BLaER1 treated with 17β-estradiol and CSF1 and Interleukin-3, amounts not matched to agents 10 nM and 100 nM (cell line): ENCODE measurements around the gene AAMDC.

Experiments
- H3K27ac ChIP-seq, 11 experiments: shearing (Covaris generic); formaldehyde crosslinking; 2 replicates each; pipeline ENCODE4 v1.8.1; 2022
- H3K27me3 ChIP-seq, 11 experiments: shearing (Covaris generic); formaldehyde crosslinking; 2 replicates each; pipeline ENCODE4 v1.8.1; 2022
- H3K36me3 ChIP-seq, 11 experiments: shearing (Covaris generic); formaldehyde crosslinking; 2 replicates each; pipeline ENCODE4 v1.8.1; 2022
- H3K4me1 ChIP-seq, 10 experiments: shearing (Covaris generic); formaldehyde crosslinking; 2 replicates each; pipeline ENCODE4 v1.8.1; 2022
- H3K4me2 ChIP-seq, 11 experiments: shearing (Covaris generic); formaldehyde crosslinking; 2 replicates each; pipeline ENCODE4 v1.8.1; 2022
- H3K4me3 ChIP-seq, 10 experiments: shearing (Covaris generic); formaldehyde crosslinking; 2 replicates each; pipeline ENCODE4 v1.8.1; 2022
- H3K9ac ChIP-seq, 11 experiments: shearing (Covaris generic); formaldehyde crosslinking; 2 replicates each; pipeline ENCODE4 v1.8.1; 2022
- H3K9me3 ChIP-seq, 11 experiments: shearing (Covaris generic); formaldehyde crosslinking; replicated peaks in 1 of 11; 2 replicates each; pipeline ENCODE4 v1.8.1; 2022
- H4K20me1 ChIP-seq, 11 experiments: shearing (Covaris generic); formaldehyde crosslinking; 2 replicates each; pipeline ENCODE4 v1.8.1; 2022
- Cebpa-rat ChIP-seq, 11 experiments: shearing (Covaris generic); IDR thresholded peaks; 2 replicates each; pipeline ENCODE4 v1.8.1; 2022

AAMDC gene

DNA sequence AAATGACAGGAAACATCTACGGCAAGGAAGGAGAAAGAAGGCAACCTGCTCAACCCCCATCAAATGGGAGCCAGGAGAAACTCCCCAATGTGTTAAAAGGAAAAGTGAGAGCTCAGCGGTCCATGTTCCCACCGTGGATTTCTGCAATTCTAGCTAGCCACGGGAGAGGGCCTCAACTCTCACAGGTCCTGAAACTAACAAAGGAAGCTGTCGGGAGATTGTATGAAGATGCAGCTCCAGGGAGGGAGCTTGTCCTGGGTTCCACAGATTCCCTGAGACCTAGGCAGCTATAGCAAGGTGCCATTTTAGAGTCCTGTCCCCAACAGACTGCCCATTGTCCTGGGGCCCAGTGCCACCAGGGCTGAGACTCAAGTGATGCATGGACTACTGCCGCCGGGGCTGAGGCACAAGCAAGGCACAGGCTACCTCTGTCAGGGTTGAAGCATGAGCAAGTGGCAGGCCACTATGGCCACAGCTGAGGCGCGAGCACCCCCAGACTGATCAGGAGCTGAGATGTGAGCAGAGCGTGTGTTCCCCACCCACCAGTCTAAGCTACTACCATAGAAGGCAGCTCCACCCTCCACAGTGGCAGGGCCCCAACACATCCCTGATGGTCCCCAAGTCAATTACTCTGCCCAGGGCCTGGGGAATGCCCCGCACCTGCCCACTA lies 31.7 kb upstream of the AAMDC start:
- H4K20me1 ChIP-seq = peaks cover 46 to 100% (median 81%) of the 10 kb centered on the region in 11 experiments
- H3K4me1 ChIP-seq = peaks cover 0 to 11% (median 0%) of the 10 kb centered on the region in 10 experiments; a peak in 2 of 20 replicates
- no peak overlapping the region for H3K27ac ChIP-seq
- peaks cover 30 to 54% (median 52%) of the 10 kb centered on the region in 11 experiments for H3K9me3 ChIP-seq
- peak overlapping the region in 1 of 11 experiments; percentile 10; a peak in 1 of 22 replicates for H3K4me2 ChIP-seq
- H3K9ac ChIP-seq = no peak overlapping the region
- no peaks in the 10 kb centered on the region for H3K27me3 ChIP-seq
- TF ChIP-seq Cebpa-rat (IDR thresholded peaks at IDR 0.05) = no peak
- H3K4me3 ChIP-seq = no peak overlapping the region
- peaks cover 40 to 72% (median 55%) of the 10 kb centered on the region in 11 experiments for H3K36me3 ChIP-seq

DNA sequence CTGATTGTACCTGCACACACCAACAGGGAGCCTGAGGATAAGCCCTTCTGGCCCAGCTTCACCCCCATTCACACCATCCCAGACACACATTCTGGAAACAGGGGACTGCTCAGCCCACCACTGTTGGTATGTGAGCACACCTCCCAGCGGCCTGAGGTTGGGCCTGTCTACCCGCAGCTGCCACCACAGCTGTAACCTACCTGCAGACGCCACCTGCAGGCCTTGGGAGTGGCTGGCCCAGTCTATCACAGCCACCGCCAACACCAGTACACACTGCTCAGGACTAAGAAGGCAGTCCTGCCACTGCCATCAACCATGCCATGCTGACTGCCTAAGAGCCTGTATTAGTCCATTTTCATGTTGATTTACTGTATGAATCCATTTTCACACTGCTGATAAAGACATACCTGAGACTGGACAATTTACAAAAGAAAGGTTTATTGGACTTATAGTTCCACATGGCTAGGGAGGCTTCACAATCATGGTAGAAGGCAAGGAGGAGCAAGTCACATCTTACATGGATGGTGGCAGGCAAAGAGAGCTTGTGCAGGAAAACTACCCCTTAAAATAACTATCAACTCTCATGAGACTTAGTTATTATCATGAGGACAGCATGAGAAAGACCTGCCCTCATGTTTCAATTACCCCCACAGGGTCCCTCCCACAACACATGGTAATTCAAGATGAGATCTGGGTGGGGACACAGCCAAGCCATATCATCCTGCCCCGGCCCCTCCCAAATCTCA lies 31.0 kb upstream of the AAMDC start:
- peaks cover 31 to 61% (median 57%) of the 10 kb centered on the region in 11 experiments for H3K9me3 ChIP-seq
- peaks cover 40 to 100% (median 81%) of the 10 kb centered on the region in 11 experiments for H4K20me1 ChIP-seq
- no peak for TF ChIP-seq Cebpa-rat (IDR thresholded peaks at IDR 0.05)
- H3K4me2 ChIP-seq = peak overlapping the region in 1 of 11 experiments; percentile 10; a peak in 1 of 22 replicates
- H3K27ac ChIP-seq = no peak overlapping the region
- H3K27me3 ChIP-seq = no peaks in the 10 kb centered on the region
- H3K9ac ChIP-seq = no peak overlapping the region
- no peak overlapping the region for H3K4me3 ChIP-seq
- H3K4me1 ChIP-seq = peaks cover 0 to 7% (median 0%) of the 10 kb centered on the region in 10 experiments; a peak in 1 of 20 replicates
- peaks cover 40 to 78% (median 62%) of the 10 kb centered on the region in 11 experiments for H3K36me3 ChIP-seq

DNA sequence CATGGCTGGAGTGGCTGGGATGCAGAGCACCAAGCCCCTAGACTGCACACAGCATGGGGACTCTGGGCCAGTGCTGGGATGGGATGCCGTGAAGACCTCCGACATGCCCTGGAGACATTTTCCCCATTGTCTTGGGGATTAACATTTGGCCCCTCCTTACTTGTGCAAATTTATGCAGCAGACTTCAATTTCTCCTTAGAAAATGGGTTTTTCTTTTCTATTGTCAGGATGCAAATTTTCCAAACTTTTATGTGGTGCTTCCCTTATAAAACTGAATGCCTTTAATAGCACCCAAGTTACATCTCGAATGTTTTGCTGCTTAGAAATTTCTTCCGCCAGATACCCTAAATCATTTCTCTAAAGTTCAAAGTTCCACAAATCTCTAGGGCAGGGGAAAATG lies 29.6 kb upstream of the AAMDC start:
- no peak overlapping the region for H3K4me3 ChIP-seq
- H3K27me3 ChIP-seq = no peaks in the 10 kb centered on the region
- H3K4me1 ChIP-seq = peaks cover 0 to 6% (median 0%) of the 10 kb centered on the region in 10 experiments; a peak in 1 of 20 replicates
- no peak for TF ChIP-seq Cebpa-rat (IDR thresholded peaks at IDR 0.05)
- no peak overlapping the region for H3K27ac ChIP-seq
- peaks cover 40 to 83% (median 63%) of the 10 kb centered on the region in 11 experiments for H3K36me3 ChIP-seq
- no peak overlapping the region for H3K4me2 ChIP-seq
- H4K20me1 ChIP-seq = peaks cover 32 to 100% (median 77%) of the 10 kb centered on the region in 11 experiments; a peak in 20 of 22 replicates
- no peak overlapping the region for H3K9ac ChIP-seq
- H3K9me3 ChIP-seq = peaks cover 31 to 75% (median 71%) of the 10 kb centered on the region in 11 experiments

DNA sequence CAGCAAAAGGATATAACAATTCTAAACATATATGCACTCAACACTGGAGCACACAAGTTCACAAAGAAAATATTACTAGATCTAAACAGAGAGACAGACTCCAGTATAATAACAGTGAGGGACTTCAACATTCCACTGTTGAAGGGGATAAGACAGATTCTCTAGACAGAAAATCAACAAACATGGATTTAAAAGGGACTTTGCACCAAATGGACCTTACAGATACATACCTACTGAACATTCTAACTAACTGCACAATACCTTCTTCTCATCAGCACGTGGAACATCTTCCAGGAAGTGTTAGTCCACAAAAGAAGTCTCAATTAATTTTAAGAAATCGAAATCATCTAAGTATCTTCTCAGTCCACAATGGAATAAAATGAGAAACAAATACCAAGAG lies 27.0 kb upstream of the AAMDC start:
- peaks cover 41 to 100% (median 97%) of the 10 kb centered on the region in 11 experiments for H3K9me3 ChIP-seq
- no peak overlapping the region for H3K4me2 ChIP-seq
- no peak overlapping the region for H3K9ac ChIP-seq
- TF ChIP-seq Cebpa-rat (IDR thresholded peaks at IDR 0.05) = no peak
- H3K36me3 ChIP-seq = peaks cover 49 to 92% (median 78%) of the 10 kb centered on the region in 11 experiments
- H3K4me1 ChIP-seq = peaks cover 0 to 6% (median 0%) of the 10 kb centered on the region in 10 experiments; a peak in 4 of 20 replicates
- no peaks in the 10 kb centered on the region for H3K27me3 ChIP-seq
- no peak overlapping the region for H3K4me3 ChIP-seq
- H4K20me1 ChIP-seq = peaks cover 26 to 100% (median 62%) of the 10 kb centered on the region in 11 experiments; a peak in 19 of 22 replicates
- H3K27ac ChIP-seq = no peak overlapping the region

DNA sequence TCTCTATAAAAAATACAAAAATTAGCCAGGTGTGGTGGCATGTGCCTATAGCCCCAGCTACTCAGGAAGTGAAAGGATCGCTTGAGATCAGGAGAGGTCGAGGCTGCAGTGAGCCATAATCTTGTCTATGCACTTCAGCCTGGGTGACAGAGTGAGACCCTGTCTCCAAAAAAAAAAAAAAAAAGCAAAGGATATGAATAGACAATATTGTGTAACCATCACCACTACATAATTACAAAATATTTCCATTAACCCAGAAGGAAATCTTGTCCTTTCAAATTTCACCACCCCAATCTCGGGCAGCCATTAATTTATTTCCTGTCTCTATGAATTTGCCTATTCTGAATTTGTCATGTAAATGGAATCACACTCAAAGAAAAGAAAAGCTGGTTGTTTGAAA lies 21.6 kb upstream of the AAMDC start:
- peaks cover 10 to 51% (median 47%) of the 10 kb centered on the region in 11 experiments; a peak in 20 of 22 replicates for H3K9me3 ChIP-seq
- no peak overlapping the region for H3K9ac ChIP-seq
- TF ChIP-seq Cebpa-rat (IDR thresholded peaks at IDR 0.05) = no peak
- H4K20me1 ChIP-seq = peaks cover 48 to 100% (median 80%) of the 10 kb centered on the region in 11 experiments
- H3K4me1 ChIP-seq = peaks cover 0 to 24% (median 11%) of the 10 kb centered on the region in 10 experiments; a peak in 14 of 20 replicates
- no peaks in the 10 kb centered on the region for H3K27me3 ChIP-seq
- no peak overlapping the region for H3K4me3 ChIP-seq
- H3K36me3 ChIP-seq = peaks cover 12 to 74% (median 55%) of the 10 kb centered on the region in 11 experiments
- H3K4me2 ChIP-seq = peak overlapping the region in 9 of 11 experiments; percentile 5 to 42 (median 33); a peak in 10 of 22 replicates
- peak overlapping the region in 2 of 11 experiments; percentile 9 to 11; a peak in 1 of 22 replicates for H3K27ac ChIP-seq

DNA sequence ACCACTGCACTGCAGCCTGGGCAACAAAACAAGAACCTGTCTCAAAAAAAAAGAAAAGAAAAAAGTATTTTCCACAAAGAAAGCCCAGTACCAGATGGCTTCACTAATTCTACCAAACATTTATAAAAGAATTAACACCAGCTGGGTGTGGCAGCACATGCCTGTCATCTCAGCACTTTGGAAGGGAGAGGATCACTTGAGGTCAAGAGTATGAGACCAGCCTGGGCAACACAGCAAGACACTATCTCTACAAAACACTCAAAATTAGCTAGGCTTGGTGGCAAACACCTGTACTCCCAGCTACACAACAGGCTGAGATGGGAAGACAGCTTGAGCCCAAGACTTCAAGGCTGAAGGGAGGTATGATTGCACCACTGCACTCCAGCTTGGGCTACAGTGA lies 20.5 kb upstream of the AAMDC start:
- H3K27ac ChIP-seq = no peak overlapping the region
- no peak overlapping the region; a peak in 1 of 22 replicates for H3K9ac ChIP-seq
- no peaks in the 10 kb centered on the region for H3K27me3 ChIP-seq
- no peak overlapping the region for H3K4me3 ChIP-seq
- peaks cover 0 to 24% (median 11%) of the 10 kb centered on the region in 10 experiments; a peak in 14 of 20 replicates for H3K4me1 ChIP-seq
- H3K4me2 ChIP-seq = peak overlapping the region in 4 of 11 experiments; percentile 32 to 42 (median 38); a peak in 4 of 22 replicates
- no peak for TF ChIP-seq Cebpa-rat (IDR thresholded peaks at IDR 0.05)
- peaks cover 15 to 79% (median 57%) of the 10 kb centered on the region in 11 experiments for H3K36me3 ChIP-seq
- H4K20me1 ChIP-seq = peaks cover 52 to 100% (median 82%) of the 10 kb centered on the region in 11 experiments
- peaks cover 10 to 40% (median 37%) of the 10 kb centered on the region in 11 experiments; a peak in 20 of 22 replicates for H3K9me3 ChIP-seq

DNA sequence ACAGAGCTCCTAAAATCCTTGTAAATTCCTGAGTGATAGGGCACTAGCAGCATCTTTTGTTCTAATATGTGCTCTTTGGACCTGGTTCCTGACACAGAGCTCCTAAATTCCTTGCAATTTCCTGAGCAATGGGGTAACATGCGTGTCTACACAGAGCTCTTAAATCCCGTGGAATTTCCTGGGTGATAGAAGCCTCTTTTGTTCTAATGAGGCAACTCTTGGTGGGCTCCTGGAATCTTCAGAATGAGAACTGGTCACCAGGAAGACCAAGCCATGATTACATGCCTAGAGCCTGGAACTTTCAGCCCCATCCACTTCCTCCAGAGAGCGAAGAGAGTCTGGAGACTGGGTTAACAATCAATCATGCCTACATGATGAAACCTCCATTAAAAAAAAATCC lies 19.5 kb upstream of the AAMDC start:
- Histone ChIP-seq H3K36me3 (peaks cover 15 to 77% (median 49%) of the 10 kb centered on the region in 11 experiments), H3K9ac (no peak overlapping the region), H3K9me3 (peaks cover 10 to 30% (median 26%) of the 10 kb centered on the region in 11 experiments; a peak in 20 of 22 replicates), H3K4me1 (peaks cover 0 to 24% (median 11%) of the 10 kb centered on the region in 10 experiments; a peak in 14 of 20 replicates), H3K27ac (no peak overlapping the region), H3K4me3 (no peak overlapping the region), H4K20me1 (peaks cover 55 to 100% (median 84%) of the 10 kb centered on the region in 11 experiments), H3K4me2 (no peak overlapping the region), H3K27me3 (no peaks in the 10 kb centered on the region)
- TF ChIP-seq Cebpa-rat (IDR thresholded peaks at IDR 0.05) = no peak

DNA sequence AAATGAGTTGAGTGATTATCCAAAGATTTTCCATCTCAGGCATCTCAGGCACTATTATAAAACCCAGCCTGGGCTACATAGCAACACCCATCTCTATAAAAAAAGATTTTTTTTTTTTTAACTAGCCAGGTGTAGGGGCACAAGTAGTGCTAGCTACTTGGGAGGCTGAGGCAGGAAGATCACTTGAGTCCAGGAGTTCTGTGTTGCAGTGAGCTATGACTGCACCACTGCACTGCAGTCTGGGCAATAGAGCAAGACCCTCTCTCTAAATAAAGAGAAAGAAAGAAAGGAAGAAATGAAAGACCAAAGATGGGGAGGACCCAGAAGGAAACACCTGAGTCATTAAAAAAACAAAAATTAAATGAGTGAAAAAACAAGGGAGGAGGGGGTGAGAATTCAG lies 14.5 kb upstream of the AAMDC start:
- Histone ChIP-seq H3K36me3 (peaks cover 16 to 76% (median 53%) of the 10 kb centered on the region in 11 experiments), H3K27ac (no peak overlapping the region), H3K9me3 (peaks cover 0 to 14% (median 0%) of the 10 kb centered on the region in 11 experiments; a peak in 3 of 22 replicates), H3K4me3 (no peak overlapping the region), H3K9ac (no peak overlapping the region), H4K20me1 (peaks cover 61 to 100% (median 95%) of the 10 kb centered on the region in 11 experiments), H3K4me2 (no peak overlapping the region), H3K4me1 (peaks cover 0 to under 1% (median 0%) of the 10 kb centered on the region in 10 experiments; a peak in 1 of 20 replicates), H3K27me3 (no peaks in the 10 kb centered on the region)
- no peak for TF ChIP-seq Cebpa-rat (IDR thresholded peaks at IDR 0.05)
